Stimulated activated memory B cell treated with anti-CD40 and anti-IgM and Interleukin-4, amounts not matched to agents 10 μg/mL and 1 μg/mL and 100 μg/mL, for 72 hours (primary cell): ENCODE results near the gene PAPPA.

Source experiments
- ATAC-seq: fragments of 150-1000 bp; cut with Tn5 transposase; 2 replicates; pipeline ENCODE4 v1.10.0; 2021
- H3K27ac Mint-ChIP-seq: one replicate; pipeline ENCODE4 v1.8.0; 2022; ENCODE audit warnings: mild to moderate bottlenecking, mixed read lengths
- H3K27me3 Mint-ChIP-seq: one replicate; pipeline ENCODE4 v1.8.0; 2022; ENCODE audit warnings: mixed read lengths
- H3K36me3 Mint-ChIP-seq: one replicate; pipeline ENCODE4 v1.8.0; 2022; ENCODE audit warnings: mixed read lengths
- H3K4me1 Mint-ChIP-seq: one replicate; pipeline ENCODE4 v1.8.0; 2022; ENCODE audit warnings: mixed read lengths
- H3K4me3 Mint-ChIP-seq: one replicate; pipeline ENCODE4 v1.8.0; 2022; ENCODE audit warnings: mild to moderate bottlenecking, moderate library complexity, mixed read lengths
- H3K9me3 Mint-ChIP-seq: one replicate; pipeline ENCODE4 v1.8.0; 2022; ENCODE audit warnings: mixed read lengths

Gene PAPPA

GRCh38 chr9:116316246-116316645, 162.7 kb downstream of the PAPPA start:
- Mint-ChIP-seq H3K27ac (no peak overlapping the region), H3K36me3 (no peaks in the 10 kb centered on the region), H3K27me3 (no peaks in the 10 kb centered on the region), H3K9me3 (no peaks in the 10 kb centered on the region), H3K4me3 (no peak overlapping the region), H3K4me1 (no peaks in the 10 kb centered on the region)
- ATAC-seq, result no peak

DNA sequence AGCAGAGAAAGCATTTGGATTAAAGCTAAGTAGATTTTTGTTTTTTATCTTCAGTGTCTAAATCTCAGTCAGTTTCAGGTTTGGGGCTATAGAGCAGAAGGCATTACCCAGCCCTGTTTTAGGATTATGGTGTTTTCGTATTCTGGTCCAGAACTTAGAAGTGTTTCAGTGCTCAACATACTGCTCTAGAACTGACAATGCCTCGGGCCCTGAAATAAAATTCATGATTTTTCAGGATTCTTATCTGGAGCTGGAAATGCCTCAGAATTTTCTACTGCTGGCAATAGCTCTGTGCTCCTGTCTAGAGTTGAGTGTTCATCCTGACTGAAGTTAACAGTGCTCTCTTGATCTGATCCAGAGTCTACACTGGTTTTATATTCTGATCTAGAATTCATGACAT, 163.9 kb downstream of the PAPPA start:
- Mint-ChIP-seq H3K27me3 (no peaks in the 10 kb centered on the region), H3K27ac (no peak overlapping the region)
- no peak for ATAC-seq

DNA sequence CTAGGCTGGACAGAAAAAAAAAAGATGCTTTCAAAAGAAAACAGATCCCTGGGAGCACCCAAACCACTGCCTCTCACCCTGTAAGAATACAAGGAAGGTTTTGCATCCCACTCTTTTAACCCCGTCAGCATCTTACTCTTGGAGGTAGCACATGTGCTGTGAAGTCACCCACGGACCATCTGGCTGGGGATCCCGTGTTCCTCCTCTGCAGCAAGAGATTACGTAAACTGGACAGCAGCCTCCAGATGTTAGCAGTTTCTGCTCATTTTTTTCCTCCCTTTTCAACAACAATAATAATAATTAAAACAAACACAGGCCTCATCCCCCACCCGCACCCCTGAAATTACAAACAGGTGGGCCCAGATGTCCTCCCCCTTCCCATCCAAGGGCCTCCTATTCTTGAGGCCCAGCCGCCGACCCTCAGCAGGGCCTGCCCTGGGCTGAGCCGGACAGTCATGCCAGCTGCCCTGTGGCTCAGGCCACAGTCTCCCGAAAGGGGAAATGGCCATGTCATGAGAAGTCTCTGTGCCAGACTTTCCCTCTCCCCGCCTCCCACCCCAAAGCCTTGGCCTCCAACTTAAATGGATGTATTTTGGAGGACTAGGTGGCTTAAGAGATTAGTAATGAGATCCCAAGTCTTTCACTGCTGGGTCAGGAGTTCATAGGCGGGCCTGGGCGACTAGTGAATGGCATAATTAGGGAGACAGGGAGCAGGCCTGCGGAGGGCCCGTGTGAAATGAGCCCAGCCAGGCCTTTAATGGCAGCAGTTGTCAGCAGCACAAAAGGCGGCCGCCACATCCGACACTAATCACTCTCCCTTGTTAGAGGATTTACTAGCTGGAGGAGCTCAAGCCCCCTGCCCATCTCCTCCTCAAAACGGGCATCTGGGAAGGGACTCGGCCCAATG, 165.1 kb downstream of the PAPPA start:
- Mint-ChIP-seq H3K27me3 (no peaks in the 10 kb centered on the region), H3K4me3 (no peak overlapping the region), H3K4me1 (no peaks in the 10 kb centered on the region), H3K9me3 (no peaks in the 10 kb centered on the region), H3K36me3 (no peaks in the 10 kb centered on the region), H3K27ac (no peak overlapping the region)
- ATAC-seq, result no peak

More for the DNA sequence above, 163.9 kb downstream of the PAPPA start:
- H3K36me3 Mint-ChIP-seq, result no peaks in the 10 kb centered on the region
- no peaks in the 10 kb centered on the region for H3K9me3 Mint-ChIP-seq
- H3K4me1 Mint-ChIP-seq, result no peaks in the 10 kb centered on the region
- H3K4me3 Mint-ChIP-seq, result no peak overlapping the region

- Mint-ChIP-seq H3K27ac (no peak overlapping the region), H3K4me3 (no peak overlapping the region), H3K4me1 (no peaks in the 10 kb centered on the region), H3K27me3 (no peaks in the 10 kb centered on the region), H3K9me3 (no peaks in the 10 kb centered on the region), H3K36me3 (no peaks in the 10 kb centered on the region)
- ATAC-seq, result no peak
Observed at GRCh38 chr9:116319480-116319879, 165.9 kb downstream of the PAPPA start.

- no peak overlapping the region for H3K4me3 Mint-ChIP-seq
- no peak overlapping the region for H3K27ac Mint-ChIP-seq
- no peaks in the 10 kb centered on the region for H3K9me3 Mint-ChIP-seq
- no peaks in the 10 kb centered on the region for H3K27me3 Mint-ChIP-seq
- H3K36me3 Mint-ChIP-seq, result no peaks in the 10 kb centered on the region
- ATAC-seq, result no peak
- H3K4me1 Mint-ChIP-seq, result no peaks in the 10 kb centered on the region
Observed at GRCh38 chr9:116320290-116320689, 166.7 kb downstream of the PAPPA start.

- Mint-ChIP-seq H3K4me3 (no peak overlapping the region), H3K27ac (no peak overlapping the region), H3K9me3 (peaks cover 2% of the 10 kb centered on the region), H3K36me3 (no peaks in the 10 kb centered on the region), H3K27me3 (no peaks in the 10 kb centered on the region), H3K4me1 (no peaks in the 10 kb centered on the region)
- ATAC-seq, result no peak
Observed at GRCh38 chr9:116322521-116322920, 168.9 kb downstream of the PAPPA start.

- Mint-ChIP-seq H3K27ac (no peak overlapping the region), H3K4me3 (no peak overlapping the region), H3K36me3 (no peaks in the 10 kb centered on the region), H3K27me3 (no peaks in the 10 kb centered on the region), H3K9me3 (peaks cover 2% of the 10 kb centered on the region), H3K4me1 (no peaks in the 10 kb centered on the region)
- no peak for ATAC-seq
Observed at GRCh38 chr9:116323012-116323411, 169.4 kb downstream of the PAPPA start.

GRCh38 chr9:116323571-116323970, 170.0 kb downstream of the PAPPA start:
- H3K27me3 Mint-ChIP-seq, result no peaks in the 10 kb centered on the region
- no peak overlapping the region for H3K4me3 Mint-ChIP-seq
- H3K4me1 Mint-ChIP-seq, result no peaks in the 10 kb centered on the region
- ATAC-seq, result no peak
- H3K27ac Mint-ChIP-seq, result no peak overlapping the region
- peaks cover 2% of the 10 kb centered on the region for H3K9me3 Mint-ChIP-seq
- H3K36me3 Mint-ChIP-seq, result no peaks in the 10 kb centered on the region

GRCh38 chr9:116325924-116326323, 172.3 kb downstream of the PAPPA start:
- no peaks in the 10 kb centered on the region for H3K27me3 Mint-ChIP-seq
- ATAC-seq, result no peak
- H3K4me1 Mint-ChIP-seq, result no peaks in the 10 kb centered on the region
- H3K27ac Mint-ChIP-seq, result no peak overlapping the region
- H3K36me3 Mint-ChIP-seq, result no peaks in the 10 kb centered on the region
- peaks cover 2% of the 10 kb centered on the region for H3K9me3 Mint-ChIP-seq
- H3K4me3 Mint-ChIP-seq, result no peak overlapping the region

DNA sequence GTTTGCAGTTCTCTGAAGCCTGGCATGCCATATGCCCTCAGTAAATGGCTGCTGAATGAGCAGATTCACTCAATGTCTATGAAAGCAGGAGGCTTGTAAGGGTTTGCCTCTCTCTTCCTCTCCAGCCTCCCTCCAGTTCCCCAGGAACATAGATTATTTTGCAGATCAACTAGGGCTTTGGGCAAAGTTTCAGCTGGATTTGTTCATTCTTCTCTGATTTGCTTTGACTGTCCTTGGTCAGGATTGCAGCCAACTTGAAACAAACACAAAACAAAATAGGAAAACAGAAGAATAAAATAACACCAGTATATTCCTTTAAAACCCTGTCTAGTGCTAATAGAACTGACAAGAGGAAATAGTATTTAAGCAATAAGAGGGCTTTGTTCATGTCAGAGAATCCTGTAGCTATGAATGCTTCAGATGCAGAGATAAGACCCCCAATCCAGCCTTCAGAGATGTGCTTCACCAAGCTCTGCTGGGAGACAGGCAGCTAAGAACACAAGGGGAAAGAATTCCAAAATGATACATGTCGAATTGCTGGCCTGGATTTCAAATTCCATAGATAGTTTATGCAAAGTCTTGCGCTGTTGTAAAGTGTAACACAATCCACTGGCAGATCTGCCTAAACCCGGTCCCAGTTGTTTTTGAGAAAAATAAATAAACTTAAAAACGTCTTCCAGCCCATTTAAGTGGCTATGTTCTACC, 174.3 kb downstream of the PAPPA start:
- no peaks in the 10 kb centered on the region for H3K36me3 Mint-ChIP-seq
- H3K4me1 Mint-ChIP-seq, result no peaks in the 10 kb centered on the region
- no peak overlapping the region for H3K27ac Mint-ChIP-seq
- no peaks in the 10 kb centered on the region for H3K27me3 Mint-ChIP-seq
- no peak for ATAC-seq
- peaks cover 2% of the 10 kb centered on the region for H3K9me3 Mint-ChIP-seq
- no peak overlapping the region for H3K4me3 Mint-ChIP-seq

- Mint-ChIP-seq H3K4me3 (no peak overlapping the region), H3K36me3 (no peaks in the 10 kb centered on the region), H3K27me3 (no peaks in the 10 kb centered on the region), H3K4me1 (no peaks in the 10 kb centered on the region), H3K27ac (no peak overlapping the region), H3K9me3 (peaks cover 2% of the 10 kb centered on the region)
- no peak for ATAC-seq
Observed at GRCh38 chr9:116329470-116329869, 175.9 kb downstream of the PAPPA start.

- no peak overlapping the region for H3K27ac Mint-ChIP-seq
- ATAC-seq, result no peak
- no peaks in the 10 kb centered on the region for H3K36me3 Mint-ChIP-seq
- H3K4me3 Mint-ChIP-seq, result no peak overlapping the region
- H3K9me3 Mint-ChIP-seq, result peaks cover 2% of the 10 kb centered on the region
- H3K27me3 Mint-ChIP-seq, result no peaks in the 10 kb centered on the region
- no peaks in the 10 kb centered on the region for H3K4me1 Mint-ChIP-seq
Observed at GRCh38 chr9:116331241-116331640, 177.7 kb downstream of the PAPPA start.

DNA sequence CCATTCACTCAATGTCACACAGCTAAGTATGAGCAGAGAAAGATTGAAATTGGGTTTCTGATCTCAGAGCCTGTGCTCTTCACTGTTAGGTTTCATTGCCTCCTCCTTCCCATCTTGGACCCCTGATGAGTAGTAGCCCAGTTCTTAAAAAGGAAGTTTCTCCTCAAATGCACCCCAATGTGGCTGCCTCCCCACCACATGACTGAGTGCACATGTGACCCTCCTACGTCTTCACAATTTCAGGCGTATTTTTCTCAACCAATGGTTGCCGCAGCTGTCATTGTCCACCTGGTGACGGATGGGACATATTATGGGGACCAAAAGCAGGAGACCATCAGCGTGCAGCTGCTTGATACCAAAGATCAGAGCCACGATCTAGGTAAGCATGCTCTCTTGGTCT, 178.5 kb downstream of the PAPPA start:
- ATAC-seq, result no peak
- Mint-ChIP-seq H3K27me3 (no peaks in the 10 kb centered on the region), H3K4me3 (no peak overlapping the region), H3K27ac (no peak overlapping the region), H3K36me3 (no peaks in the 10 kb centered on the region), H3K4me1 (no peaks in the 10 kb centered on the region), H3K9me3 (peaks cover under 1% of the 10 kb centered on the region)

- Mint-ChIP-seq H3K27ac (no peak overlapping the region), H3K9me3 (no peaks in the 10 kb centered on the region), H3K4me1 (no peaks in the 10 kb centered on the region), H3K4me3 (no peak overlapping the region), H3K27me3 (no peaks in the 10 kb centered on the region), H3K36me3 (no peaks in the 10 kb centered on the region)
- ATAC-seq, result no peak
Observed at GRCh38 chr9:116333254-116333653, 179.7 kb downstream of the PAPPA start.

DNA sequence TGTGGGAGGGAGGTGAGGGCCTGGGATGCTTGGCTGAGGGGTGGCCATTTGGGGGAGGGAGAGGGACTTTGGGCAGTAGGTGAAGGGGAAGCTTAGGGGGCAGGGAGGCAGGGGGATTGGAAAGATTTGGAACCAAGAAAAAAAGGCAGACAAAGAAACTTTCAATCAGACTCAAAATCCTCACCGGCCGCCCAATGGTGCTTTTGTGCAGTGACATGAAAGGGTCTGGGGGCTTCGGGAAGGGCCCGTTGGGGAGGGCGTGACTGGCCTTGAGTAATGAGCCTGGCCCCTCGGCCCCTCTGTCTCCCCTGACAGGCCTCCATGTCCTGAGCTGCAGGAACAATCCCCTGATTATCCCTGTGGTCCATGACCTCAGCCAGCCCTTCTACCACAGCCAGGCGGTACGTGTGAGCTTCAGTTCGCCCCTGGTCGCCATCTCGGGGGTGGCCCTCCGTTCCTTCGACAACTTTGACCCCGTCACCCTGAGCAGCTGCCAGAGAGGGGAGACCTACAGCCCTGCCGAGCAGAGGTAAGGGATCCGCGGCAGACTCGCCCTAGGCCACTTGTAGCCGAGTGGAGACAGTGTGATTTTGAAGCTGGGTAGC, 181.1 kb downstream of the PAPPA start:
- H3K9me3 Mint-ChIP-seq, result no peaks in the 10 kb centered on the region
- no peak for ATAC-seq
- no peaks in the 10 kb centered on the region for H3K4me1 Mint-ChIP-seq
- H3K27ac Mint-ChIP-seq, result no peak overlapping the region
- no peak overlapping the region for H3K4me3 Mint-ChIP-seq
- no peaks in the 10 kb centered on the region for H3K36me3 Mint-ChIP-seq
- H3K27me3 Mint-ChIP-seq, result no peaks in the 10 kb centered on the region
